ENCODE measurements around the gene MRPL50. TPM values are rescaled to one million over a fixed set of nuclear protein-coding genes. Genes with fewer than 3 reads are reported as not detected.

Gene MRPL50
- total RNA-seq (2022) (14.0 TPM in 2 replicates), Bru-seq, nascent RNA (percentile 85 among the genes with signal in this experiment), BruChase-seq, experiment 1, labeled RNA remaining after a 6-hour chase (percentile 72 among the genes with signal in this experiment), BruChase-seq, experiment 2, labeled RNA remaining after a 2-hour chase (percentile 79 among the genes with signal in this experiment)
- long read RNA-seq, transcript MRPL50-201 (2 exons, 3,332 nt): major isoform, 165 of 167 reads
- long read RNA-seq, partial matches to known transcripts: 0 of 167 reads
- long read RNA-seq, other reads (novel, unspliced or antisense): 2 of 167 reads

GRCh38 chr9:101398068-101398929, at the start of gene MRPL50, which contains the start of gene ZNF189:
Gene MRPL50, minus strand, starts transcription at chr9:101398618. Its CDS starts 26 bp downstream, at chr9:101398592.
Gene ZNF189, plus strand, starts transcription at chr9:101398851. Its CDS starts 306 bp downstream, at chr9:101399157.
- intact Hi-C loops (cut with micrococcal nuclease; ENCODE audit: unreplicated experiment): loop anchor here (2.0 kb wide), 2 partner anchors 37 to 51 kb away; partner anchors contain the start of gene ALDOB
- H3K9me3 Mint-ChIP-seq (ENCODE audit: low read depth, unreplicated experiment): peaks cover 18% of the 10 kb centered on the region
- no peak for TF ChIP-seq CTCF (IDR thresholded peaks at IDR 0.05; ENCODE audit: unreplicated experiment)
- CTCF ChIA-PET: interaction anchor here (0.6 to 2.1 kb wide), 6 partner anchors 9 to 279 kb away, joined by 3 to 21 read pairs (median 3); no protein-coding TSS in a partner anchor
- peak within 1 kb of the TSS; percentile 93 for H3K4me3 Mint-ChIP-seq (ENCODE audit: low read depth, unreplicated experiment)
- peaks cover 67% of the 10 kb centered on the region for H3K36me3 Mint-ChIP-seq (ENCODE audit: insufficient read depth, unreplicated experiment)
- peak within 1 kb of the TSS; percentile 92 for H3K27ac Mint-ChIP-seq (ENCODE audit: unreplicated experiment)
- H3K4me1 Mint-ChIP-seq (ENCODE audit: low read depth, unreplicated experiment): peaks cover 30% of the 10 kb centered on the region
- BruUV-seq (replicated peaks): TSS peak; percentile 59
- no peaks in the 10 kb centered on the region for H3K27me3 Mint-ChIP-seq (ENCODE audit: unreplicated experiment)
- peak; percentile 92 for DNase-seq

- CTCF ChIA-PET: no interaction called here
- H3K27ac Mint-ChIP-seq (ENCODE audit: unreplicated experiment): no peak overlapping the region
- peaks cover 25% of the 10 kb centered on the region for H3K4me1 Mint-ChIP-seq (ENCODE audit: low read depth, unreplicated experiment)
Measured at GRCh38 chr9:101446732-101447131, 48.3 kb upstream of the MRPL50 start.

GRCh38 chr9:101445353-101446029, 47.1 kb upstream of the MRPL50 start:
- Mint-ChIP-seq H3K4me3 (ENCODE audit: low read depth, unreplicated experiment) (peak overlapping the region; percentile 70), H3K36me3 (ENCODE audit: insufficient read depth, unreplicated experiment) (peaks cover 19% of the 10 kb centered on the region), H3K4me1 (ENCODE audit: low read depth, unreplicated experiment) (peaks cover 28% of the 10 kb centered on the region), H3K27me3 (ENCODE audit: unreplicated experiment) (no peaks in the 10 kb centered on the region), H3K27ac (ENCODE audit: unreplicated experiment) (peak overlapping the region; percentile 95), H3K9me3 (ENCODE audit: low read depth, unreplicated experiment) (no peaks in the 10 kb centered on the region)
- DNase-seq: no peak
- intact Hi-C loops (cut with micrococcal nuclease; ENCODE audit: unreplicated experiment): loop anchor here (5.0 kb wide), 1 partner anchor 128 kb away; no protein-coding TSS in a partner anchor
- BruUV-seq (replicated peaks): no TSS peak
- TF ChIP-seq CTCF (IDR thresholded peaks at IDR 0.05; ENCODE audit: unreplicated experiment): no peak
- CTCF ChIA-PET: interaction anchor here (0.7 to 1.0 kb wide), 2 partner anchors 57 to 897 kb away, joined by 3 read pairs; no protein-coding TSS in a partner anchor

More at GRCh38 chr9:101446732-101447131, 48.3 kb upstream of the MRPL50 start:
- no peak for TF ChIP-seq CTCF (IDR thresholded peaks at IDR 0.05; ENCODE audit: unreplicated experiment)
- BruUV-seq (replicated peaks): no TSS peak
- Mint-ChIP-seq H3K9me3 (ENCODE audit: low read depth, unreplicated experiment) (peaks cover 2% of the 10 kb centered on the region), H3K27me3 (ENCODE audit: unreplicated experiment) (no peaks in the 10 kb centered on the region), H3K36me3 (ENCODE audit: insufficient read depth, unreplicated experiment) (peaks cover 19% of the 10 kb centered on the region), H3K4me3 (ENCODE audit: low read depth, unreplicated experiment) (no peak overlapping the region)
- intact Hi-C loops (cut with micrococcal nuclease; ENCODE audit: unreplicated experiment): loop anchor here (5.0 kb wide), 1 partner anchor 129 kb away; no protein-coding TSS in a partner anchor
- DNase-seq: no peak

- Mint-ChIP-seq H3K36me3 (ENCODE audit: insufficient read depth, unreplicated experiment) (peaks cover 7% of the 10 kb centered on the region), H3K27me3 (ENCODE audit: unreplicated experiment) (no peaks in the 10 kb centered on the region), H3K4me3 (ENCODE audit: low read depth, unreplicated experiment) (no peak overlapping the region), H3K27ac (ENCODE audit: unreplicated experiment) (no peak overlapping the region), H3K9me3 (ENCODE audit: low read depth, unreplicated experiment) (no peaks in the 10 kb centered on the region), H3K4me1 (ENCODE audit: low read depth, unreplicated experiment) (peaks cover 21% of the 10 kb centered on the region)
- intact Hi-C loops (cut with micrococcal nuclease; ENCODE audit: unreplicated experiment): no loop called here
- CTCF ChIA-PET: no interaction called here
- DNase-seq: no peak
- BruUV-seq (replicated peaks): no TSS peak
- no peak for TF ChIP-seq CTCF (IDR thresholded peaks at IDR 0.05; ENCODE audit: unreplicated experiment)
Measured at GRCh38 chr9:101443364-101443771, 45.0 kb upstream of the MRPL50 start.
